Activated gamma-delta T cell treated with anti-CD3 and anti-CD28 coated beads, Interleukin-2, amount 50 U/mL, for 16 hours (primary cell): ENCODE measurements around the gene AHCY.
"Not testable (repeated sequence)": the region's sequence is repeated elsewhere in the genome, so short reads cannot be mapped to it uniquely, and the experiment has no call there.

Experiments
- DNase-seq: peaks from one replicate; pipeline ENCODE4 v3.0.0-alpha.2; 2020; ENCODE audit warnings: low read depth

Gene AHCY

DNA sequence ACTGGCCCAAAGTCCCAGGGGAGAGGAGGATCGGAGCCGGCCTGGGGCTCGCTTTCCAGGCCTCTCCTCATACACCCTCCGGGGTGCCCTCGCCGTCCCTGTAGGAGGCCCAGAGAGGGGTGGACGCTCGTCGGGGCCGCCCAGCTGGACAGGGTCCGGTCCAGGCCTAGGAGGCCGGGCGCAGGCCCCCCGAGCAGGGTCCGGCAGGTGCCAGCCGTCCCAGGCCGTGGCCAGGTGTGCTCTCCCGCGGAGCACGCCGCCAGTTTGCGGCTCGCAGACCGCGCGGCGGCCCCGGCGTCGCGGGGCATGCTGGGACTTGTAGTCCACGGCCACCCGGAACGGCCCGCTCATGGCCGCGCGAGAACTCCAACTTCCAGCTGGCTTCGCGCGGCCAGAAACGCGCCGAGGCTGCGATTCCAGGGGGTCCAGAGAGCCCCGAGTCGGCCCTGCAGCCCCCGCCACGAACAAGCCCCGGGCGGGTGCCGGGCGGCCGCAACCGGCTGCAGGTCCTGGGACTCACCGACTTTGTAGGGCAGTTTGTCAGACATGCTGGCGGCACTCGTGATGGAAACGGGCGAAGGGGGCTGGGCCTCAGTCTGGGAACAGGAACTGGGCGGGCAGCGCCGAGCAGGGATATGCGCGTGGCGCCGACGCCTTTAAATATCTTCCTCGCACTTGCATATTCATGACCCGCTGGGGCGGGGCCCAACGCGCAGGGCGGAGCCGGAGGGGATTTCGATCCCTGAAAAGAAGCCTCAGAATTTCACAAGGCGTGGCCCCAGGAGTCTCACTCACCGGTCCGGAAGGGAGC, at the start of gene AHCY:
Gene AHCY, minus strand, starts transcription at position 633 of the 811 bp plus-strand sequence. Its CDS starts 85 bp downstream, at position 548.
- peak; percentile 84 for DNase-seq

DNA sequence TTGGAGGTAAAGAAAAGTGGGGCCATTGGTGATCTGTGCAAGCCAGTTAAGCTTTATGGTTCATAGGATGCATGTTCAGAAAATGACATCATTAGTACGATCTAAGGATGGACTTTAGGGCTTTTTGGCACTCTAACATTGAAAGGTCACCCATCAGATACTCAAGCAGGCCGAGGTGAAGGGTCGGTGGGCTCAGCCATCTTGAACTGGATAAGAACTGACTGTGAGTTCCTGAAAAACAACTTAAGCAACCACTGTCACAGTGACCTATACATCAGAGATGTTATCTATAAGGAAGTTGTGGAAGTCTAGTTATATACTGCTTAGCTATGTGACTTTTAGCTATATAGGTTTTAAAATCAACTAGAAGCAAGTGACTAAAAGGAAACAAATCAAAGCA, 46.9 kb upstream of the AHCY start:
- DNase-seq: no peak

DNA sequence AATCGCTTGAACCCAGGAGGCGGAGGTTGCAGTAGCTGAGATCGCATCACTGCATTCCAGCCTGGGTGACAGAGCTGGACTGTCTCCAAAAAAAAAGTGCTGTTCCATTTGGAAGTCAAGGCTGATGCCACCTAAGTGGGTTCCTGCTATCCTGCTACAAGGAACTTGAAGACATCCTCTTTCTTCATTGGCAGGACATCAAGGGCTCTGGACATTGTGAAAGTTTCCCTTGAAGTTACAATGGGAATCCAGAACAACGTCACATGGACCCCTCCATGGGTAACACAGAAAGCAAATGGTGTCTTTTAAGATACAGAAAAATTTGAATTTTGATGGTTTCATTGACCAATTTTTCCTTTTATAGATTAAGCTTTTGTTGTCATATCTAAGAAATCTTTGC, 44.4 kb upstream of the AHCY start:
- DNase-seq: no peak

DNA sequence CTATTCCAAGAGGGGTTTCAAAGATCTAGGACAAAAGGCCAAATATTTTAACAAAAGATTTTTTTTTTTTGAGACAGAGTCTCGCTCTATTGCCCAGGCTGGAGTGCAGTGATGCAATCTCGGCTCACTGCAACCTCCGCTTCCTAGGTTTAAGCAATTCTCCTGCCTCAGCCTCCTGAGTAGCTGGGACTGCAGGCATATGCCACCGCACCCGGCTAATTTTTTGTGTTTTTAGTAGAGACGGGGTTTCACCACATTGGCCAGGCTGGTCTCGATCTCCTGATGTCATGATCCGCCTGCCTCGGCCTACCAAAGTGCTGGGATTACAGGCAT, 43.3 kb upstream of the AHCY start:
- not testable (repeated sequence) for DNase-seq

DNA sequence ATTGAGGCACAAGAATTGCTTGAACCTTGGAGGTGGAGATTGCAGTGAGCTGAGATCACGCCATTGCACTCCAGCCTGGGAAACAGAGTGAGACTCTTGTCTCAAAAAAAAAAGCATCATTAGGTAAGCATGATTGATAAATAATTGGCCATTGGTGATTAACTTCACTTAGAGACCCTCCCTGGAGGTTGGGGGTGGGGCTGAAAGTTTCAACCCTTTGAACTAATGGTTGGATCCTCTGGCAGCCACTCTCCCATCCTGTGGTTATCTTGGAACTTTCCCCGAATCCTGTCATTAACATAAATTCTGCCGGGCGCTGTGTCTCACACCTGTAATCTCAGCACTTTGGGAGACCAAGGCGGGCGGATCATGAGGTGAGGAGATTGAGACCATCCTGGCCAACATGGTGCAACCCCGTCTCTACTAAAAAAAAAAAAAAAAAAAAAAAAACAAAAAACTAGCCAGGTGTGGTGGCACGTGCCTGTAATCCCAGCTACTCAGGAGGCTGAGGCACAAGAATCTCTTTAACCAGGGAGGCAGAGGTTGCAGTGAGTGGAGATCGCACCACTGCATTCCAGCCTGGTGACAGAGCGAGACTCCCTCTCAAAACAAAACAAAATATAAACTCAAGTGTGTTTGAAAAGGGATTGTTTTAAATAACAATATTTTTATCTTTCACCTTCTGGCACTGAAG, 42.8 kb upstream of the AHCY start:
- DNase-seq: not testable (repeated sequence)

DNA sequence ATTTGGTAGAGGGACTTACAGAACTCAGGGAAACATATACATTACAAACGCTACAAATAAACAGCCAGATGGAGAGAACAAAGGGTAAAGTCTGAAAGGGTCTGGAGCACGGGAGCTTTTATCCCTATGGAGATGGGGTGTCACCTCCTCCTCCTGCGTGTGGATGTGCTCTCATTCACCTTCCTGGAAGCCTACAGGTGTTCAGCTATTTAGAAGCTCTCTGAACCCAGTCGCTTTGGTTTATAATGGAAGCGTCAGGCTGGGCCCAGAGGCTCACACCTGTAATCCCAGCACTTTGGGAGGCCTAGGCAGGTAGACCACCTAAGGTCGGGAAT, 42.2 kb upstream of the AHCY start:
- DNase-seq: no peak

DNA sequence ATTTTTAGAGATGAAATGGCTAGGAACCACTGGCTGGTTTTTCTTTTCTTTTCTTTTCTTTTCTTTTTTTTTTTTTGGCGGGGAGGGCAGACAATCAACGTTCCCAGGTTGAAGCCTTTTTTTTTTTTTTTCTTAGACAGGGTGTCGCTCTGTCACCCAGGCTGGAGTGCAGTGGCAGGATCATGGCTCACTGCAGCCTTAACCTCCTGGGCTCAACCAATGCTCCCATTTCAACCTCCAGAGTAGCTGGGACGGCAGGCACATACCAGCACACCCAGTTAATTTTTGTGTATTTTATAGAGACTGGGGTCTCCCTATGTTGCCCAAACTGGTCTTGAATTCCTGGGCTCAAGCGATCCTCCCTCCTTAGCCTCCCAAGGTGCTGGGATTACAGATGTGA, 41.1 kb upstream of the AHCY start:
- DNase-seq: no peak

DNA sequence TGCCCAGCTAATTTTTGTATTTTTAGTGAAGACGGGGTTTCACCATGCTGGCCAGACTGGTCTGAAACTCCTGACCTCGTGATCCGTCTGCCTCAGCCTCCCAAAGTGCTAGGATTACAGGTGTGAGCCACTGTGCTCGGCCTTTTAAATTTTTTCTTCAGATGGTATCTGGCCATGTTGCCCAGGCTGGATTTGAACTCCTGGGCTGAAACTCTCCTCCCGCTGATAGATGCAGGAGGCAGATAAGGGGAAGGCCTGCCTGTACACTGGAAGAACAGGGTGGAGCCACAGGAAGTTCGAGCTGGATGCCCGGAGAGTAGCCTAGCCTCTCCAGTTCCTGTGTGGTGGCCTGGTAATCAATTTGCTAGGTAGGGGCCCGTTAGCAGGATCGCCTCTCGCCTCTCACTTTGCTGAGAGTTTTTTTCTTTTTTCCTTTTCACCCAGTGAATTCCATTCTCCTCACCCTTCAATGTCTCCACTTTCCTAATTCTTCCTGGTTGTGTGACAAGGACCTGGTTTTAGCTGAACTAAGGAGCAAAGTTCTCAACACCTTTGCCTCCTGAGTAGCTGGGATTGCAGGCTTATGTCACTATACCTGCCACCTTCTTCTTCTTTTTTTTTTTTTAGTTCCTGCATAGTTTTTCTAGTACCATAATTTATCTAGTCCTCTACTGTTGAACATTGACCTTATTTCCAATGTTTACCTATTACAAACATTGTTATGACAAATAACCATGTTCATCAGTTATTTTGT, 40.5 kb upstream of the AHCY start:
- no peak for DNase-seq

DNA sequence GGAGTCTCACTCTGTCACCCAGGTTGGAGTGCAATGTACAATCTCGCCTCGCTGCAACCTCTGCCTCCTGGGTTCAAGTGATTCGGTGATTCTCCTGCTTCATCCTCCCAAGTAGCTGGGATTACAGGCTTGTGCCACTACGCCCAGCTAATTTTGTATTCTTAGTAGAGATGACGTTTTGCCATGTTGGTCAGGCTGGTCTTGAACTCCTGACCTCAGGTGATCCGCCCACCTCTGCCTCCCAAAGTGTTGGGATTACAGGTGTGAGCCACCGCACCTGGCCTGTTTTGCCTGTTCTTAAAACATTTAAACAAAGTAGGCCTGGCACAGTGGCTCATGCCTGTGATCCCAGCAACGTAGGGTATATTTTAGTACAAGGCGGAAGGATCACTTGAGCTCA, 38.0 kb upstream of the AHCY start:
- DNase-seq: not testable (repeated sequence)

DNA sequence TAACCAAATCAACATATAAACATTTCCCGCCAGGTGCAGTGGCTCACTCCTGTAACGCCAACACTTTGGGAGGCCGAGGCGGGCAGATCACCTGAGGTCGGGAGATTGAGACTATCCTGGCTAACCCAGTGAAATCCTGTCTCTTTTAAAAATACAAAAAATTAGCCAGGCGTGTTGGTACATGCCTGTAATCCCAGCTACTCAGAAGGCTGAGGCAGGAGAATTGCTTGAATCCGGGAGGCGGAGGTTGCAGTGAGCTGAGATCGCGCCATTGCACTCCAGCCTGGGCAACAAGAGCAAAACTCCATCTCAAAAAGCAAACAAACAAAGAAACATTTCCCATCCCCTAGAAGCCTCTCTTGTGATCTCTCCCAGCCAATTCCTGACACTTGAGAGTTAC, 37.6 kb upstream of the AHCY start:
- DNase-seq: not testable (repeated sequence)

DNA sequence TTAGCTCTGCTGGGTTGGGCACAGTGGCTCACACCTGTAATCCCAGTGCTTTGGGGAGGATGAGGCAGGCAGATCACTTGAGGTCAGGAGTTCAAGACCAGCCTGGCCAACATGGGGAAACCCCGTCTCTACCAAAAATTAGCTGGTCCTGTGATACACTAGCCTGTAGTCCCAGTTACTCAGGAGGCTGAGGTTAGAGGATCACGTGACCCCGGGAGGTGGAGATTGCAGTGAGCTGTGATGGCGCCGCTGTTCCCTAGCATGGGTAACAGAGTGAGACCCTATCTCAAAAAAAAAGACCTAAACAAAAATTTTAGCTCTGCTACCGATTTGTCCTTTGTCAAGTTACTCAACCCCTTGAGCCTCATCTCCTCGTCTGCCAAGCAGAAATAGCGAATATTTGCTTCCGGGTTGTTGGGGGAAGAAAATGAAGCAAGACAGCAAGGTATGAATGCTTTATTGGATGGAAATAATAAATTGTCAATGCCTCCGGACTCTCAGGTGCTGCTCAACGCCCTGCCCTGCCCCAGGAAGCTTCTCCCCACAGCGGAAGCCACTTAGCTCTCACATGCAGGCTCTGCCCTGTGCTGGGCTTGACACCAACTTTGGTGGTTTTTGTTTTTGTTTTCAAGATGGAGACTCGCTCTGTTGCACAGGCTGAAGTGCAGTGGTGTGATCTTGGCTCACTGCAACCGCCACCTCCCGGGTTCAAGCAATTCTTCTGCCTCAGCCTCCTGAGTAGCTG, 35.0 kb upstream of the AHCY start:
- no peak for DNase-seq

DNA sequence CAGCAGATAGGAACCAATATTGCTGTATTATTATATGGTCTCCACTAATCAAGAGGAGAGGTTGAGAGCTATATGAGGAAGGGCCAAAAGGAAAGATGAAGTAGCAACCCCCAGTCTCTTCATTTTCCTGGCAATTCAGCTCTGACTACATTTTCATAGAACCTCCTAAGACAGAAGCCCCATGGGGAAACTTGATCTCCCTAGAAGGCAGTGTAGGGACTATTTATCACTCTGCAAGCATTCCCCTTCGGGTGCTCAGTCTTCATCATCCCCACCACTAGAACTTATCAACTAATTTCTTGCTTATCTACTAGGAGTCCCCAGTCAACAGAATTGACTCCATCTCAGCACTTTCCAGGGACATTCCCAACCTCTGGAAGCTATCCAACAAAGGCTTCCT, 34.4 kb upstream of the AHCY start:
- no peak for DNase-seq

DNA sequence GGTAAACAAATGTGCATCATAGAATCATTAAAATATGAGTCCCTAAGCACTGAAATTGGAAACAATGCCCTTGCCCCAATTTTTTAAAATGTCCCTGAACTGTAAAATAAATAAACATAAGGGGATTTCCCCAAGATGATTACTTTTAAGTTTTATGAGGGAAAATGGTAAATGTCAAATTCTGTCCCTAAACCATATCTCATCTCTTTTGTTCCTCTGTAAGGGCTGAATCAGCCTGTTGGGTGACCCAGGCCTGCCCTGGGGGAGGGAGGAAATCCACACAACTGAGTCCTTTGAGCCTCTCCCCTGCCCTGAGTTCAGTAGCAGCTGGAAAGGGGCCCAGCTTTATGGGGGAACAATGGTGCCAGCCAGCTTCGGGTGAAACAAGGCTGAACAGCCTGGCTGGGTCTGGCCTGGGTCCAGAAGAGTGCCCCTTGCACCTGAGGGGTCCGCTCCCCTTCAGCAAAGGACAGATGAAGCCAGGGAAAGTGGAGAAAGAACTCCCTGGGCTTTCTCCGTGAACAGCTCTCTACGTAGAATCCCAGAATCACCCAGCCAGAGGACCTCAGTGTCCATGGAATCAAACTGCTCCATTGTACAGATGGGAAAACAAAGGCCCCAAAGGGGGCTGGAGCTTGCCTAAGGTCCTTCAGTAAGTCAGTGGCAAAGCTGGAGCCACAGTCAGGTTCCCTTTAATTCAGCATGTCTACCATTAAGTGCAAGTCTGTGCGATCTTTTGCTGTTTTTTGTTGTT, 31.7 kb upstream of the AHCY start:
- no peak for DNase-seq

DNA sequence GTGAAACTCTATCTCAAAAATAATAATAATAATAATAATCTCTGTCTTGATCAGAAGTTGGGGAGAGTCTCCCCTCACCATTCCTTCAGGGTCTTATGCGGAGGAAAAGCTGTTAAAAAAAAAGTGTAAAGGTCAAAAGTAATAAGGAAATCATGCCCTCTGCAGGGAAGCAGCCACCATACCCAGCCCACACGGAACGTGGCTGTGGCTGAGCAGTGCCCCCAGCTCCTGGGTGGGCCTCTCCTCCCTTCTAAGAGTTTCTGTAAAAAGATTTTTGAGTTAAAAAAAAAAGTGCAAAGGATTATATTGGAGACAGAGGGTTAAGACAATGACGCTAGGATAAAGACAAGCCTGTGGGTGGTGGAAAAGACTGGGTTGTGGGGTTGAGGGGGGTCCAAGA, 30.6 kb upstream of the AHCY start:
- DNase-seq: no peak

DNA sequence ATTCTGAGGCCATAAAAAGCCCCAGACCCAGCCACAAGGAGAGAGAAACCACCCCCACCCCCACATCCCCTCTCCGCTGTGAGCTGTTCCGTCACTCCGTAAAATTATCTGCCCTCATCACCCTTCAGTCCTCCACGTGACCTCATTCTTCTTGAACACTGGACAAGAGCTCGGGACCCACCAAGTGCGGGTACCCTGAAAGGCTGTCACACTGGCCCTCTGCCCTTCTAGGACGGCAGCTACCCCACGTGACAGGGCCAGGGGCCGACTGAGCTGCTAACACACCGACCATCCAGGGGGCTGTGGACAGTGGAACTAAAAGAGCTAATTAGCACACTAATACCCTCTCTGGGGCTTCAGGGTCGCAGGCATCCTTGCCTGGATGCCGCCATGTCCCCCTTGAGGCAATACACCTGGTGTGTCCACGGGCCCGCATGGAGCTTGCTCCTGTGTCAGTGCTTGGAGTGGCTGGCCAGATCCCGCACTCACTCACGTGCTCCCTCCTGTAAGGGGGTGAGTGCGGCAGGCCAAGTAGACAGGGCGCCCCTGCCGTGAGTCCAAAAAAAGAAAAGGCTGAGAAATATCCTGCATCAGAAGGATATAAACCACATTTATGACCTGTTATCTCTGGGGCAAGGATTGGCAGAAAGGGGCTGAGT, 29.2 kb upstream of the AHCY start:
- no peak for DNase-seq

DNA sequence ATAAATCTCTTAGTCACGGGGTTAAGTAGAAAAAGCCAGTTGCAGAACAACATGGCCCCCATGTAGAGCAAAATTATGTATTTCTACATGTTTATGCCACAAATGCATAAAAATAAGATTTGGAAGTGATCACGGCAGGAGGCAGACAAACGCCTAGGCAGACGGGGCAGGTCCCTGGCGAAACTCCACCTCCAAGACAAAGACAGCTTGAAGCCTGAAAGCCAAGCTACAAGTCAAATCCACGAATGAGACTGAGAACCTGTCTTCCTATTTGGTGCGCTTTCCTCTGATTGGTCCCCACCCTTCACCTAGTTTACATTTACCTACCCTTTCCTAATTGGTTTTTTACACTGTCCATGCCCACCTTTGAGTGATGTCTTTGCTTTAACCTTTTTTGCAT, 28.7 kb upstream of the AHCY start:
- DNase-seq: no peak

DNA sequence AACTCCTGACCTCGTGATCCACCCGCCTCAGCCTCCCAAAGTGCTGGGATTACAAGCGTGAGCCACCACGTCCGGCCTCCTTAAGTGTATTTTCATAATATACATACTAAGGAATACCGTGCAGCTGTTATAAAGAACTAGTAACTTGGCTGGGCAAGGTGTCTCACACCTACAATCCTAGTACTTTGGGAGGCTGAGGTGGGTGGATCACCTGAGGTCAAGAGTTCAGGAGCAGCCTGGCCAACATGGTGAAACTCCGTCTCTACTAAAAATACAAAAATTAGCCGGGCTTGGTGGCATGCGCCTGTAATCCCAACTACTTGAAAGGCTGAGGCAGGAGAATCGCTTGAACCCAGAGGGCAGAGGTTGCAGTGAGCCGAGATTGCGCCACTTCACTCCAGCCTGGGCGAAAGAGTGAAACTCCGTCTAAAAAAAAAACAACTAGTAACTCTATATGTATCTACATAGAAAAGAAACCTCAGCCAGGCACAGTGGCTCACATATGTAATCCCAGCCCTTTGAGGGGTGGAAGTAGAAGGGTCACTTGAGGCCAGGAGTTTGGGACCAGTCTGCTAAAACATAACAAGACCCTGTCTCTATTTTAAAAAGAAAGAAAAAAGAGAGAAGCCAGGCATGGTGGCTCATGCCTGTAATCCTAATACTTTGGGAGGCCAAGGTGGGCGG, 27.8 kb upstream of the AHCY start:
- not testable (repeated sequence) for DNase-seq

DNA sequence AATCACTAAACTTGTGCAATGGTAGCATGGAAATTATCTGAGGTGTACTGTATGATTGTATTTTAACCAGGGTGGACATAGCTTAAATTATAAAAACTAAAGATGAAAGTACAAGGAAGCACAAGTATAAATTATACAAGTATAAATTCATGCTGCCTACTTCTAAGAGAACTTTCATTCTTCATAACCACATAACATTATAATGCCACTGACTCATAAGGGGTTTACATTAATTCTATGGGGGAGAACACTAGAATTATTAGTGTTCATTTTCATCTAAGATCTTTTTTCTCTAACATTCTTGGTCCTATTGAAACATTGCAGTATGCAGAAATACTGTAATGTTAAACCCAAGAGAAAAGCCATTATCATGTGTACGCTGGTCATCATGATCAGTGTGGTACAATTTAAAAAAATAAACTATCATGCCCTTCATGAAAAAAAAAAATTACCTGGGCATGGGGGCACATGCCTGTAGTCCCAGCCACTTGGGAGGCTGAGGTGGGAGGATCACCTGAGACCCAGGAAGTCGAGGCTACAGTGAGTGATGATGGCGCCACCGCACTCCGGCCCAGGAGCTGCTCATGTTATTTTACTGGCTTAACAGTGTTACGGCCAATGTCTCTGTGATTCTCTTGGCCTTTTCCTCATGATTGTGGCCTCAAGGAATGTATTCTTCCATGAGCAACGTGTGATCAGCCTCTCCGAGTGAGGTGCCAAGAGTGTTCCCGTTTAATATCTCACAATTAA, 25.9 kb upstream of the AHCY start:
- no peak for DNase-seq

DNA sequence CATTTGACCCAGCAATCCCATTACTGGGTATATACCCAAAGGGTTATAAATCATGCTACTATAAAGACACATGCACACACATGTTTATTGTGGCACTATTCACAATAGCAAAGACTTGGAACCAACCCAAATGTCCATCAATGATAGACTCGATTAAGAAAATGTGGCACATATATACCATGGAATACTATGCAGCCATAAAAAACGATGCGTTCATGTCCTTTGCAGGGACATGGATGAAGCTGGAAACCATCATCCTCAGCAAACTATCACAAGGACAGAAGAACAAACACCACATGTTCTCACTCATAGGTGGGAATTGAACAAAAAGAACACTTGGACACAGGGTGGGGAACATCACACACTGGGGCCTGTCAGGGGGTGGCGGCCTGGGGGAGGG, 25.1 kb upstream of the AHCY start:
- DNase-seq: not testable (repeated sequence)

DNA sequence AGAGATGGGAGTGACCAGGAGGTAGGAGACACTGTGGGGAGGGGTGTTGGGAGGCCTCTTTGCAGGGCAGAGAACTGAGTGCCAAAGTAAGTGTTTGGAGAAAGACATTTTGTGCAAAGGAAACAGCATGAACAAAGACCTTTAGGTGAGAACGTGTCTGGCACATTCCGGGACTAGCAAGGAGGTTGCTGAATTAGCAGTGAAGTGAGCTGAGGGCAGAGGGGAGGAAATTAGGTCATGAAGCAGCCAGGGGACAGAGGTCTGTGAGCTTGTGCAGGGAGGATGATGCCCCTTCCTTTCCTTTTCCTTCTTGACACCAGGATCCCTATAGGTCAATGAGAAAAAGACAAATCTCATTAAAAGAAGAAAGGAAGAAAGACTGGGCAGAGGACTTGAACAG, 21.4 kb upstream of the AHCY start:
- no peak for DNase-seq
